Measurements from ENCODE around the gene CARS2.
"Not testable (repeated sequence)": the region's sequence is repeated elsewhere in the genome, so short reads cannot be mapped to it uniquely, and the experiment has no call there.

DNA sequence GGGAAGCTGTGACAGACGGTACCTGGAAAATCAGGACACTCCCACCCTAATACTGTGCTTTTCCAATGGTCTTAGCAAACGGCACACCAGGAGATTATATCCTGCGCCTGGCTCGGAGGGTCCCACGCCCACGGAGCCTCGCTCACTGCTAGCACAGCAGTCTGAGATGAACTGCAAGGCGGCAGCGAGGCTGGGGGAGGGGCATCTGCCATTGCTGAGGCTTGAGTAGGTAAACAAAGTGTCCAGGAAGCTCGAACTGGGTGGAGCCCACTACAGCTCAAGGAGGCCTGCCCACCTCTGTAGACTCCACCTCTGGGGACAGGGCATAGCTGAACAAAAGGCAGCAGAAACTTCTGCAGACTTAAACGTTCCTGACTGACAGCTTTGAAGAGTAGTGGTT, 36.1 kb downstream of the CARS2 start:
- TF ChIP-seq CTCF (IDR thresholded peaks at IDR 0.05; ENCODE audit: control extremely low read depth in 1 of 3, insufficient read depth in 1 of 3, low read depth in 1 of 3, low read length in 3 of 3); EP300 (IDR thresholded peaks at IDR 0.05; ENCODE audit: borderline replicate concordance in 1 of 2, low read depth in 2 of 2, low read length in 2 of 2); NRF1 (IDR thresholded peaks at IDR 0.05; ENCODE audit: low read depth, low read length); SP1 (IDR thresholded peaks at IDR 0.05; ENCODE audit: low read depth, low read length); POLR2AphosphoS5 (IDR thresholded peaks at IDR 0.05; ENCODE audit: low read depth, low read length); TAF1 (IDR thresholded peaks at IDR 0.05; ENCODE audit: low read depth, low read length); SIN3A (conservative IDR thresholded peaks at IDR 0.05 in 1 of 2, IDR thresholded peaks at IDR 0.05 in 1 of 2; ENCODE audit: low read depth in 1 of 2, low read length in 2 of 2); FOSL1 (IDR thresholded peaks at IDR 0.05; ENCODE audit: insufficient read depth, low read depth, low read length); RAD21 (IDR thresholded peaks at IDR 0.05 in 1 of 2, conservative IDR thresholded peaks at IDR 0.05 in 1 of 2; ENCODE audit: low read depth in 2 of 2, low read length in 2 of 2); BCL11A (IDR thresholded peaks at IDR 0.05; ENCODE audit: low read depth in 2 of 2, low read length in 2 of 2); HDAC6 (IDR thresholded peaks at IDR 0.05; ENCODE audit: low read depth, low read length): not testable (repeated sequence)

Data from H1 (cell line).